NCI-H146 (cell line): Measurements from ENCODE around the gene ZNF804B.

Source experiments
- DNase-seq: peaks from one replicate; lab custom pipeline; 2025; lab: John Stamatoyannopoulos, UW

The ZNF804B gene

GRCh38 chr7:88967432-88967831 lies 207.9 kb downstream of the ZNF804B start:
- DNase-seq = no peak

GRCh38 chr7:88969167-88969566 lies 209.7 kb downstream of the ZNF804B start:
- no peak for DNase-seq

DNA sequence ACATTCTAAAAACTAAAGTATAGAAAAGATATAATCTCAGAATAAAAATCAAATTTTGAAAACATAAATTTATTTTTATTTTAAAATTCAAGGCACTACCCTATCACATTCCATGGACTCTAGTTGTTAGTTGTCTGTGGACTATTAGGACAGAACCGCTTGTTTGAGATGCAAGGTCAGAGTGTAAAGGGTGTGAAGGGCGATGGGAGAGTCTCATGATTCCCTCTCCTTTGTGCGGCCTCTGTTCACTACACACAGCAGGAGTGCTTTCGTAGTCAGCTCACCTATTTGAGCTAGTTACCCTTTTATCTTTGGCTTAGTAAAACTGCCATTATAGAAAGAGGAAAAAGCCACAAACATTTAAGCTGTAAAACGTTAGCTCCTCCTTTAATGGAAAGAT lies 225.8 kb downstream of the ZNF804B start:
- DNase-seq = no peak

GRCh38 chr7:89001306-89001705 lies 241.8 kb downstream of the ZNF804B start:
- no peak for DNase-seq

GRCh38 chr7:89002981-89003956 lies 243.8 kb downstream of the ZNF804B start:
- no peak for DNase-seq

DNA sequence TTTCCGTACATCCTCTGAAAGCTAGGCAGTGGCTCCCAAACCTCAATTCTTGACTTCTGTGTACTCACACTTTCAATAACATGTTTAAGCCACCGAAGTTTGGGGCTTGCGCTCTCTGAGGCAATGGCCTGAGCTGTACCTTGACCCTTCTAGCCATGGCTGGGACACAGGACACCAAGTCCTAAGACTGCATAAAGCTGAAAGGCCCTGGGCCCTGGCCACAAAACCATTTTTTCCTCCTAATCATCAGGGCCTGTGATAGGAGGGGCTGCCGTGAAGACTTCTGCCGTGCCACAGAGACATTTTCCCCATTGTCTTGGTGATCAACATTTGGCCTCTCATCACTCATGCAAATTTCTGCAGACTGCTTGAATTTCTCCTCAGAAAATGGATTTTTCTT lies 252.5 kb downstream of the ZNF804B start:
- DNase-seq = no peak

DNA sequence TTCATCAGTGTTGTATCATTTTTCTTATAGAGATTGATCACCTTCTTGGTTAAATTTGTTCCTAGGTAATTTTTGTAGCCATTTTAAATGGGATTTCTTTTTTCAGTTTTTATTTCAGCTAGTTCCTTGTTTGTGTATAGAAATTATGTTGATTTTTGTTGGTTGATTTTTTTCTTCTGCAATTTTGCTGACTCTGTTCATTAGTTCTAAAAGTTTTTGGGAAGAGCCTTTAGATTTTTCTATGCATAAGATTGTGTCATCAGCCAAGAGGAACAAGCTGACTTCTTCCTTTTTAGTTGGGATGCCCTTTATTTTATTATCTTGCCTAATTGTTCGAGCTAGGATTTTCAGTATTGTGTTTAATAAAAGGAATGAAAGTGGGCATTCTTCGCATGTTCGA lies 258.2 kb downstream of the ZNF804B start:
- no peak for DNase-seq

DNA sequence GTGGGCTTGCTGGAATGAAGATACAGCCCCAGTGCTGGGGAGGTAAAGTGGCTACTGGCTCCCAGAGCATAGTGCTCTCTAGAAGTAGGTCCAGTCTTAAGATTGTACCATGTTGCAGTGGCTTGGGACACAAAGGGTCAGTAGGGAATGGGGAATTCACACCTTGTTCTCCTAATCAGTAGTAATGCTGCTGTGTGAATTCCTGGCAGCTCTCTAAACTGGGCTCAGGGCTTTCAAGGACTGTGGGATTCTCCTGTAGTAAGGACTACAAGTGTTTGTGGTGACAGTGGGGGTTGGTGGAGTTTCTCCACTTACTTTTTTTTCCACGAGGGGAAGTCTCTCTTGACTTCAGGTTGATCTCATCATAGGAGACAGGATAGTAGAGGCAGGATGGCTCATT lies 262.2 kb downstream of the ZNF804B start:
- DNase-seq = no peak

DNA sequence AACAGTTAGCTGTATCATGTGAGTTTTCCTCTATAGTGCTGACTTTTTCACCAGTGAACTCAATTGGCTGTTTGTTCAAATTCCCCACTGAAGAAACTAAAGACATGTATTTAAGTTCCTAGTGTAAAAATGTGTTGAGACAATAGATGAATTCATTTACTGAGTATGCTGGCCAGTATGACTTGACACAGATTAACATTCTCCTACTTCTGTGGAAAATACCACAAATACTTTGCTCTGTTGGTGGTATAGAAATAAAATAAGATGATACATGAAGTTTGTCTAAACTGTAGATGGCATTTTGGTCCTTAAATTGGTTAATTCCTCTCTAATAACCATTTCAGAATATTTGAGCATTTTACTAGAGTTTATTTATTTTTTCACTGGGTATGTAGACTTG lies 263.7 kb downstream of the ZNF804B start:
- no peak for DNase-seq

DNA sequence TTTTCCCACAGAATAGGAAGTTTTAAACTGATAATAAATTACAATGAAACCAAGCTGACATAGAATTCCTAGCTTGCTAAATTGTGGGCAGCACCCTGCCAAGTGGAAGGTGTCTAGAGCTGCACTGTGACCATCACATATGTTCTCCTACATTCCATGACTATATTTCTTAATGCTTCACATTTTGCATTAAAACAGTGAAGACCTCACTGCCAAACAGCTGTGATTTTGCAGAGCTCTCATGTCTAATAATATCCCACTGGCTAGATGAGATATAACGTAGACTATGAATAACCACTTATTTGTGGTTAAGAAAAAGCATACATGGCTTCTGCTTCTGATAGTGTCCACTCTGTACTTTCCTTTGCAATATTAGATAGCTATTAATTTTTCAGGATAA lies 264.4 kb downstream of the ZNF804B start:
- no peak for DNase-seq

DNA sequence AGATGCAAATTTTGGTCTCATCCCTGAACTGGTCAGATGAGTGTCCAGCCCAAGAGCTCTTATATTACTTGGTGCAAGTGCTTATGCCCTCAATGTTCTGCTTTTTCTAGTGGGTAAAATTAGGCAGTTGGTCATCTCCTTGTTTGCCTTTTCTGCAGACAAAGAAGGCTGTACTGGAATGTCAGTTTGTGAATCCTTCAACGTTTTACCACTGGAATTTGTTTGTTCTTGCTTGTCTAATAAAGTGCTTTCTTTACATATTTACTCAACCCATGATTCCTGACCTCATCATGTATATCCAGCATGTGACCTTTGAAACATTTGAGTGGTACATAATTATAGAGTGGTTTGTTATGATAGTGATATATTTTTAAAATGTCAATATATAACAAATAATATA lies 268.3 kb downstream of the ZNF804B start:
- DNase-seq = no peak

- DNase-seq = no peak
Observed at GRCh38 chr7:89028319-89028718, 268.8 kb downstream of the ZNF804B start.

DNA sequence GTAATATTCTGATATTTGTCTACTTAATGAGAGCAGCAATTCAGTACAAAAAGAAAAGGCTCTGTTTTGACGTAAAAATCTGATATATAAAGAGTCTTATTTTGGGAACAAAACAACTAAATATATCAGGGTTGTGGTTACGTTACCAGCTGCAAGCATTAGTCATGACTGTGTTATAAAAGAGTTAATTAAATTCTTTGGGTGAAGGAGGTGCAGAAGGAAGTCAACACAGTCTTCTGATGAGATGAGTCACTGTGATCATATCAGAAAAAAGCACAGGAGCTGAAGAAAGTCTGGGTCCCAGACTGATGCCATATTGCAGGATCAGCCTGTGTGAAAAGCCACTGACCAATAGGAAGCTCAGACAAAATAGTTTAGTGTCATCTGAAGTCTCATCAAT lies 270.4 kb downstream of the ZNF804B start:
- no peak for DNase-seq

DNA sequence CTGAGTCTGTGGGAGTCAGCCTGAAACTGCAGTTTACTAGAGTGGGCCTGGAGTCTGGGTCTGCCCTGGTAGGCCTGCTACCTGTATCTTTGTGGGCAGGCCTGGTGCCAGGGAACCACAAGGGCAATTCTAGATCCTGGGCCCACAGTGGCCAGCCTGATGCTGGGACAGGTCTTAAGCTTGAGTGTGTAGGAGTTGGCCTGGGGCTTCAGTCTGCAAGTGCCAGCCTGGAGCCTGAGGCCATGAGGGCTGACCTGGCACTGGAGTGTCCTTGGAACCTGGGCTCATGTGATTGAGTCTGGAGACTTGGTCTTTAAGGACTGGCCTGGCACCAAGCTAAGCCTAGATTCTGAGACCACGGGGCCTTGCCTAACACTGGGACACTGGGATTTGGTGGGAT lies 281.7 kb downstream of the ZNF804B start:
- no peak for DNase-seq

DNA sequence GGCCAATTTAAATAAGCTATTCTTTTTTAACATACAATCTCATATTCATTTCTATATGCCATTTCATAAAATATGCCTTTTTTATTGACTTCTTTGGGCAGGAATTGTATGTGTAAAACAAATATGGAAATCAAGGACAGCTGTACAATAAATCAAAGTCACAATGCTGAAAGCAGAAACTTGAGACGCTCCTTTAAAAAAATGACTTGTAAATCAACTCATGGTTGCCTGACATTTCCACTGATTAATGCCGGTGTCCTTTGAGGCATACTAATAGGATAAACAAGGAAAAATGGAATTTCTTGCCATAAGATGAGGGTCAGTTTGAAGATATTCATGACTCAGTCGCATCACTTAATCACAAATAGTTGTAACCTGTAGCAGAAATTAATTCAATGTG lies 283.4 kb downstream of the ZNF804B start:
- no peak for DNase-seq

DNA sequence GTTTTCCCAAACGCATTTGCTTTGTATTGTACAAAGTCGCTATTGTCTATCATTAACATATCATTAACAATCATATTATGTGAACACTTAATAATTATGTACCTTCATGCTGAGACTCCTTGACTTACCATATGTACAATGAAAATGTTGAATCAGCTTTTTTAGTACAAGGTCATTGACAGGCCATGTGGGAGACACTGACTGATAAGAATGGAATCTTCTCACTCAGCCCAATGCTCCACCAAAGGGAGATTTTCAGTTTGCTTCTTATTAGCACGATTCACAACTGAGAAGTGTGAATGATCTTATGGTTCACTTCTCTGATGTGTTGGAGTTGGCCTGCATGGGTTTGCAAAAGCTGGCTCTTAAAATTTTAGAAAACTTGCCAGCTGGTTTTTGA lies 289.5 kb downstream of the ZNF804B start:
- DNase-seq = no peak

- no peak for DNase-seq
Observed at GRCh38 chr7:89053130-89053529, 293.6 kb downstream of the ZNF804B start.

DNA sequence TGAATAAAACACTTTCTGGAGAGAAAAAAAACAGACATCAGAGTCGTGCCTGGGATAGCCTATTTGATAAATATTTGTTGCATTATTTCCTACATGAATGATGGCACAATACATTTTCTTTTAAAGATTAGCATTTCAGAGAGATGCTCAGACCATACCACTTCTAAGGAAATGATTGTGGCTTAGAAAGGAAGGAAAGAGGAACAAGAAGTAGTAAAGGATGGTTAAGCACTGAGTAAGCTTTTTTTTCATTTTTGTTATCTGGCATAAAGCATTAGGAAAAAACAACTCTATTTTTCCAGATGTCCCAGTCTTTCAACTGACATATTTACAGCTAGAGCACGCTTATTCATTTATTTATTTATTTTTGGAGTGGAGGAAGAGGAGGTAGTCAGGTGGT lies 294.9 kb downstream of the ZNF804B start:
- no peak for DNase-seq

DNA sequence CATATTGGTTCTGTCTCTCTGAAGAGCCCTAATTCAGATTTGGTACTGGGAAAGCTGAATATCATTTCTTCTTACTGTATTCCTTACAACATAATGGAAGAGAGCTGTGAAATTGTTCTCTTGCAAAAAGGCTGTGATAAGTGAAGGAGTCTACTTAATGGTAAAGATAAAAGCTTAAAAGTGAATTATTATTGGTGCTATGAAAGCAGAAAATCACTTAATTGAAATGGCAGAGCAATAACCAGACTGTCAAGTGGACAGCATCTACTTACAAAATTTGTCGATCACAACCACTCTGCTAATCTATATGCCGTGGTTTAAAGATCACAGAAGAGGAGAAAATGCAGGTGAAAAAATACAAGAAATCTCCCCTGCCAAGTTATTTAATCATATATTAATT lies 300.7 kb downstream of the ZNF804B start:
- DNase-seq = no peak

GRCh38 chr7:89064831-89065230 lies 305.3 kb downstream of the ZNF804B start:
- no peak for DNase-seq

- DNase-seq = no peak
Observed at GRCh38 chr7:89067048-89067447, 307.5 kb downstream of the ZNF804B start.

GRCh38 chr7:89072081-89072480 lies 312.6 kb downstream of the ZNF804B start:
- no peak for DNase-seq

GRCh38 chr7:89073776-89074175 lies 314.3 kb downstream of the ZNF804B start:
- no peak for DNase-seq

DNA sequence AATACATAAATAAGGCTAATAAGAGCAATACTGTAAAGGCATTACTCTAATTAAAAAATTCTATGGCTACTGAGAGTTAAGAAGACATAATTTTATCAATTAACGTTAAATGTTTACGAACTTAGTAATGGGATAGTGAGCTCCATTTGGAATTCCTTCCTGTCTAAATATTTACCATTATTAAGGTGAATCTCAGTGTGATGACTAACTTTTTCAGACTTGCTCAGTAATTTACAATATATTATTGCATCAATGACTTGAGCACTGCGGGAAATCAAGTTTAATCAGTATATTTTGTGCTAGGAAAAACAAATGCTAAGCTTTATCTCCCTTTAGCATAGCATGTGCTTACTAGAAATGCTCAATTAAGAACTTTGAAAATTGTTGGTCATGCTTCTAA lies 318.5 kb downstream of the ZNF804B start:
- DNase-seq = no peak
